Spleen (tissue), 11 donors: Measurements from ENCODE around the gene SLC25A41. TPM values are rescaled to one million over a fixed set of nuclear protein-coding genes. Genes with fewer than 3 reads are reported as not detected.

Experiments used
- DNase-seq: peaks from one replicate; pipeline ENCODE4 v3.0.0-alpha.2; 2020
- H3K27ac ChIP-seq, 8 donors: fragments of 200-600 bp; sonication (generic) in 7 of 8; 1 replicate in 4 of 8; 2 replicates in 4 of 8; pipeline versions ENCODE4 v1.5.0 to v1.8.0; 2016 to 2021; ENCODE audit warnings: inconsistent platforms in 4 of 8, mild to moderate bottlenecking in 4 of 8, moderate library complexity in 1 of 8
- H3K27me3 ChIP-seq, 7 donors: fragments of 200-600 bp; sonication (generic) in 6 of 7; replicated peaks in 1 of 7; 1 replicate in 4 of 7; 2 replicates in 3 of 7; pipeline versions ENCODE4 v1.5.0 to v1.8.0; 2016 to 2021; ENCODE audit warnings: inconsistent platforms in 3 of 7, mild to moderate bottlenecking in 1 of 7
- H3K36me3 ChIP-seq, 6 donors: fragments of 200-600 bp; sonication (generic) in 5 of 6; 1 replicate in 4 of 6; 2 replicates in 2 of 6; pipeline versions ENCODE4 v1.5.0 to v1.8.0; 2016 to 2021; ENCODE audit warnings: inconsistent platforms in 2 of 6
- H3K4me1 ChIP-seq, 6 donors: fragments of 200-600 bp; sonication (generic) in 5 of 6; 1 replicate in 3 of 6; 2 replicates in 3 of 6; pipeline versions ENCODE4 v1.5.0 to v1.8.0; 2016 to 2021; ENCODE audit warnings: inconsistent platforms in 3 of 6
- H3K4me3 ChIP-seq, 8 donors: fragments of 200-600 bp; sonication (generic) in 7 of 8; 1 replicate in 4 of 8; 2 replicates in 4 of 8; pipeline versions ENCODE4 v1.5.0 to v1.8.0; 2016 to 2021; ENCODE audit warnings: inconsistent platforms in 4 of 8, mild to moderate bottlenecking in 4 of 8, moderate library complexity in 2 of 8
- H3K9me3 ChIP-seq, 8 donors: fragments of 200-600 bp; sonication (generic) in 7 of 8; 1 replicate in 4 of 8; 2 replicates in 4 of 8; pipeline versions ENCODE4 v1.5.0 to v1.8.0; 2016 to 2021; ENCODE audit warnings: inconsistent platforms in 4 of 8
- POLR2A ChIP-seq, 3 donors: fragments of 450-650 bp; IDR thresholded peaks; one replicate each; pipeline ENCODE4 v1.5.1; 2017; ENCODE audit warnings: antibody characterized with exemption in 3 of 3, mild to moderate bottlenecking in 1 of 3
- POLR2AphosphoS5 ChIP-seq, 3 donors: sonication (generic); formaldehyde crosslinking; IDR thresholded peaks; one replicate each; pipeline ENCODE4 v1.5.1; 2017; ENCODE audit warnings: antibody characterized with exemption in 3 of 3
- WGBS, 5 donors: extraction: QIAGEN DNeasy Blood & Tissue Kit in 3 of 5; methylation state at CpG; one replicate each; pipeline versions ENCODE4 v1.1.5 to v1.1.7; 2013 to 2018; 5-methylcytosine and 5-hydroxymethylcytosine counted together
- intact Hi-C: fragments of 100-400 bp; cut with DNase I; formaldehyde crosslinking; loops from one replicate; pipeline ENCODE4 v1.15.0; 2023; ENCODE audit warnings: low total_unique reads
- polyA plus RNA-seq, 3 donors: library from polyadenylated mRNA; stranded (reverse); fragments of 200-250 nt; gene quantifications; one replicate each; pipeline ENCODE4 v1.2.1, GENCODE V29; 2013
- total RNA-seq, 7 donors: library from RNA; depleted of rRNA in 3 of 7; stranded (reverse); fragments of >200 nt in 3 of 7; fragmentation: NEBNext Ultra II Directional in 4 of 7; extraction: Animal tissue kit (Norgen Biotek cat#: 25700) in 4 of 7; gene quantifications; one replicate each; pipeline versions ENCODE4 v1.1.0 to v1.2.1, GENCODE V29; 2016 to 2021
- TF ChIP-seq, protein P1 (sequence below), 11 experiments: fragments of 200-600 bp in 7 of 11; fragments of 450-650 bp in 4 of 11; sonication (generic) in 4 of 11; IDR thresholded peaks in 8 of 11; conservative IDR thresholded peaks in 3 of 11; 1 replicate in 7 of 11; 2 replicates in 4 of 11; pipeline versions ENCODE4 v1.4.0 to v1.8.0; 2016 to 2021; ENCODE audit warnings: antibody characterized with exemption in 11 of 11, inconsistent platforms in 4 of 11, mild to moderate bottlenecking in 1 of 11
- donor health status: healthy with polysubstance abuse.
- donor health status: DM: no; HTN: no; CAD: no; lungs with moderate emphysema.
- donor health status: DM: no; HTN: no; CAD: no.
- donor health status: Bipolar disorder and iron deficiency.
- donor health status: healthy.
- donor health status: DM: no; HTN: no; CAD: no.
- donor health status: DM: yes; HTN: yes; CAD: no.

SLC25A41 gene
- total and polyA plus RNA-seq, 10 donors = 0.18 to 0.77 (median 0.46) TPM; not detected in 6

DNA sequence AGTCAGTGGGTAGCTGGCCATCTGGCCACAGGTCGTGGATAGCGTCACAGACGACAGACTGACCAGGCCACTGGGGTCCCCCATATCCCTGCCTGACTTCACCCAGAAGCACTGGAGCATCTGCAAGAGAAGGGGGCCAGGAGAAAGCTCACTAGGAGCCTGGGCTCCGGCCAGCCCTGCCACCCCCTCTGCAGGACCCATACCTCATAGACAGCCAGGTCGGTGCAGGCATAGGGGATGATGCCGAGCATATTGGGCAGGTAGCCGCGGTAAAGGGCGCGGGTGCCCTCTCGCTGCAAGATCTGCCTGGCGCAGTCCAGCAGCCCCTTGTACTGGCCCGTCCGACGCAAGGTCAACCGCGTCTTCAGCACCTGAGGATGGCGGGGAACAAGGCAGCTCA, 6.4 kb downstream of the SLC25A41 start:
- H3K4me3 ChIP-seq = no peak overlapping the region
- intact Hi-C loops = no loop called here
- DNase-seq = peak; percentile 73
- no peaks in the 10 kb centered on the region for H3K27me3 ChIP-seq
- WGBS, 5 donors = 92 to 100% (median 96%) methylated on average over 4 to 18 of the region's 18 CpGs
- H3K4me1 ChIP-seq = peaks cover 10 to 34% (median 25%) of the 10 kb centered on the region in 6 donors
- no peaks in the 10 kb centered on the region for H3K9me3 ChIP-seq
- H3K36me3 ChIP-seq = peaks cover 0 to 2% (median 0%) of the 10 kb centered on the region in 6 donors
- TF ChIP-seq POLR2AphosphoS5 (IDR thresholded peaks at IDR 0.05) = no peak
- no peak for TF ChIP-seq POLR2A (IDR thresholded peaks at IDR 0.05)
- TF ChIP-seq, protein P1, sequence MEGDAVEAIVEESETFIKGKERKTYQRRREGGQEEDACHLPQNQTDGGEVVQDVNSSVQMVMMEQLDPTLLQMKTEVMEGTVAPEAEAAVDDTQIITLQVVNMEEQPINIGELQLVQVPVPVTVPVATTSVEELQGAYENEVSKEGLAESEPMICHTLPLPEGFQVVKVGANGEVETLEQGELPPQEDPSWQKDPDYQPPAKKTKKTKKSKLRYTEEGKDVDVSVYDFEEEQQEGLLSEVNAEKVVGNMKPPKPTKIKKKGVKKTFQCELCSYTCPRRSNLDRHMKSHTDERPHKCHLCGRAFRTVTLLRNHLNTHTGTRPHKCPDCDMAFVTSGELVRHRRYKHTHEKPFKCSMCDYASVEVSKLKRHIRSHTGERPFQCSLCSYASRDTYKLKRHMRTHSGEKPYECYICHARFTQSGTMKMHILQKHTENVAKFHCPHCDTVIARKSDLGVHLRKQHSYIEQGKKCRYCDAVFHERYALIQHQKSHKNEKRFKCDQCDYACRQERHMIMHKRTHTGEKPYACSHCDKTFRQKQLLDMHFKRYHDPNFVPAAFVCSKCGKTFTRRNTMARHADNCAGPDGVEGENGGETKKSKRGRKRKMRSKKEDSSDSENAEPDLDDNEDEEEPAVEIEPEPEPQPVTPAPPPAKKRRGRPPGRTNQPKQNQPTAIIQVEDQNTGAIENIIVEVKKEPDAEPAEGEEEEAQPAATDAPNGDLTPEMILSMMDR (IDR thresholded peaks at IDR 0.05 in 8 of 11, conservative IDR thresholded peaks at IDR 0.05 in 3 of 11) = no peak
- H3K27ac ChIP-seq = no peak overlapping the region

DNA sequence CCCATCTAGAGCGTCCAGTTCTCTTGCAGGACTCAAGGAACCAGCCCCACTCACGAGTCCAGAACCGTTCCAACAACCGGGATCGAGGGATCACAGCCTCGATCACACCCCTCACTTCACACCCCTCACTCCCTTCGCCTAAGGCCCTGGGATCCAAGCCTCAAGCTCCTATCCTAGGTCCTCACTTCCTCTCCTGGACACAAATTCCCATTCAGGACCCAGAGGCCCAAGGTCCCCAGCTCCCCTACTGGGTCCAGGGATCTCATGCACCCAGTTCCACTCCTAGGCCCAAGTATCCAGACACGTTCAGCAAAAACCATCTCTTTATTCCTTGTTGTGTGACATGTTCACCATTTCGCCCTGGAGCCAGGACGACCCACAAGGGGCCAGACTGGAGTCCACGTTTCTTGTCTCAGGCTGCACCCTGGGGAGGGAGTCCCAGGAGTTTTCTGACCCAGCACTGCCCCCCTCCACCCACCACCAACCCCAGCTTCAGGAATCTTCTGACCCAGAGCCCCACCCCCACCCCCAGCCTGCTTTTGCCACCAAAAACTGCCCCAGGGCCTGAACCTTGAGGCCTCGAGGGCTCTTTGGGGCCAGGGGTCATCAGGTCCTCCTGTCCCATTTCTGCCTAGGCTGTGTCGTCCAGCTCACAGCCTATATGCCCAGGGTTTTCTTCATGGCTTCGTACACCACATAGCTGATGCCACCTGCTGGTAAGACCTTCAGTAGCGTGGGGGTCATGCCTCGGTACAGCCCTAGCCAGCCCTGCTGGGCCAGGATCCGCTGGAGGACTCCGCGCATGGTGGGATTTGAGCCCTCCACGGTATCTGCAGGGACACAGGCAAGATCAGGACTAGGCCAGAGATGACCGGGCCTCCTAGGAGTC, 7.6 kb downstream of the SLC25A41 start:
- intact Hi-C loops = no loop called here
- H3K27ac ChIP-seq = peak overlapping the region; percentile 70 to 91 (median 88)
- H3K9me3 ChIP-seq = no peaks in the 10 kb centered on the region
- H3K4me1 ChIP-seq = peaks cover 12 to 46% (median 33%) of the 10 kb centered on the region in 6 donors
- TF ChIP-seq POLR2AphosphoS5 (IDR thresholded peaks at IDR 0.05) = no peak
- no peak for TF ChIP-seq POLR2A (IDR thresholded peaks at IDR 0.05)
- TF ChIP-seq, protein P1 (IDR thresholded peaks at IDR 0.05 in 8 of 11, conservative IDR thresholded peaks at IDR 0.05 in 3 of 11) = peak in 1 of 11 experiments; percentile 12
- H3K4me3 ChIP-seq = peak overlapping the region in 6 of 8 donors; percentile 24 to 91 (median 52)
- H3K36me3 ChIP-seq = peaks cover 0 to 14% (median 6%) of the 10 kb centered on the region in 6 donors
- no peak for DNase-seq
- WGBS, 5 donors = 93 to 94% (median 94%) methylated on average over 20 to 21 of the region's 21 CpGs
- H3K27me3 ChIP-seq = no peaks in the 10 kb centered on the region

DNA sequence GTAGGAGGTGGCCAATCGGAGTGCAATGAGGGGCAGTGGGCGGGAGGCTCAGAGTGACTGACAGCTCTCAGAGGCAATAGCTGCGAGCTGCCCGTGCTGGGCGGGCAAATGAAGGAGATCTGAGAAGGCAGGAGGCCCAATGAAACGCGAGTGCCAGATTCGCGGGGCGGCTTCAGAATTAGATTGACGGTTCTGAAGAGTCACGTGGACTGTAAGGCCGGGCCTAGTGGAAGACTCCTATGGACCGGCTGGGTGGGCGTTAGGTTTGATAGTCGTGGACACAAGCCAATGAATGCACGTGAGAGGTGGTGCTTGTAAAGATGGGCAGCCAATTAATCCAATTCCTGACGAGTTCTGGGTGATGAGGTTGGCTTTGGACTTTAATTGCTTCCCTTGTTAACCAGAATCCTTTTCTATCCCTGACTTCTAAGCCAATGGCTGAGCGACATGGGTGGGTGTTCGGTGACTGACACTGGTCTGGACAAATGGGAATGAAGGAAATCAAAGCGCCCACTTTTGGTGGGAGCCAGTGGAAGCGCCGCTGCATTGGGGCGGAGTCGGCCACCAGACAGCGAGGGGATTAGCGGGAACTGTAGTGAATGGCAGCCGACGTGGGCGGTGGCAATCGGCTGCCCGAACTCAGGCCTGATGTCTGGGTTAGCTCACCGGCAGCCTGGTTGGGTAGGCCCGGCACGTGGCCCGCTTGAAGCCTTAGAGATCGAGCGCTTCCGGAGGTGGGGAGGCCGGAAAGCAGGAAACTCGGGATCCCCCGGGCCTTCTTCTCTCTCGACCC, 8.4 kb downstream of the SLC25A41 start:
- Histone ChIP-seq H3K4me3 (peak overlapping the region in 7 of 8 donors; percentile 24 to 91 (median 72)), H3K9me3 (no peaks in the 10 kb centered on the region), H3K27ac (peak overlapping the region; percentile 70 to 91 (median 88)), H3K36me3 (peaks cover 0 to 22% (median 14%) of the 10 kb centered on the region in 6 donors), H3K4me1 (peaks cover 12 to 54% (median 34%) of the 10 kb centered on the region in 6 donors), H3K27me3 (no peaks in the 10 kb centered on the region)
- DNase-seq = peak; percentile 98
- 2 to 7% (median 3%) methylated on average over 43 of the region's 43 CpGs for WGBS, 5 donors
- intact Hi-C loops = no loop called here
- TF ChIP-seq POLR2A (IDR thresholded peaks at IDR 0.05) (no peak), POLR2AphosphoS5 (IDR thresholded peaks at IDR 0.05) (peak; percentile 78 to 80 (median 79))
- TF ChIP-seq, protein P1 (IDR thresholded peaks at IDR 0.05 in 8 of 11, conservative IDR thresholded peaks at IDR 0.05 in 3 of 11) = peak in 3 of 11 experiments; percentile 18 to 36 (median 27)
